Neural crest cell (in vitro differentiated cells): ENCODE data around the gene LRRN2. TPM values are rescaled to one million over a fixed set of nuclear protein-coding genes. Genes with fewer than 3 reads are reported as not detected.

Source experiments
- DNase-seq: peaks from one replicate; pipeline ENCODE4 v3.0.0; 2021; ENCODE audit warnings: low read depth, mixed read lengths, low spot score
- H3K27ac Mint-ChIP-seq: one replicate; pipeline ENCODE4 v1.8.0; 2021; ENCODE audit warnings: mild to moderate bottlenecking, mixed read lengths; ENCODE audit not compliant: unreplicated experiment
- H3K27me3 Mint-ChIP-seq: 2 replicates; pipeline ENCODE4 v1.8.0; 2021; ENCODE audit warnings: low read depth, mild to moderate bottlenecking, mixed read lengths
- H3K36me3 Mint-ChIP-seq: 2 replicates; pipeline ENCODE4 v1.8.0; 2021; ENCODE audit warnings: low read depth, mild to moderate bottlenecking, mixed read lengths
- H3K4me1 Mint-ChIP-seq: 2 replicates; pipeline ENCODE4 v1.8.0; 2021; ENCODE audit warnings: mixed read lengths
- H3K4me3 Mint-ChIP-seq: one replicate; pipeline ENCODE4 v1.8.0; 2021; ENCODE audit warnings: mild to moderate bottlenecking, mixed read lengths
- H3K9me3 Mint-ChIP-seq: 2 replicates; pipeline ENCODE4 v1.8.0; 2021; ENCODE audit warnings: mixed read lengths
- CTCF ChIP-seq: fragments of 200-600 bp; sonication (generic); conservative IDR thresholded peaks from 2 replicates; pipeline ENCODE4 v1.5.0; 2021; ENCODE audit warnings: antibody characterized with exemption, mild to moderate bottlenecking
- total RNA-seq: library from RNA; stranded (reverse); gene quantifications from 2 replicates; pipeline ENCODE4 v1.2.1, GENCODE V29; 2021

LRRN2 gene
- total RNA-seq, 1 donor from 2014 or later: 5.0 TPM

GRCh38 chr1:204648576-204648975, 37.0 kb downstream of the LRRN2 start:
- Mint-ChIP-seq H3K27ac (no peak overlapping the region), H3K27me3 (peaks cover 30% of the 10 kb centered on the region), H3K4me3 (no peak overlapping the region), H3K4me1 (peaks cover 17% of the 10 kb centered on the region), H3K9me3 (no peaks in the 10 kb centered on the region), H3K36me3 (no peaks in the 10 kb centered on the region)
- no peak for TF ChIP-seq CTCF
- DNase-seq: no peak

- no peak for TF ChIP-seq CTCF
- H3K27ac Mint-ChIP-seq: no peak overlapping the region
- peaks cover 19% of the 10 kb centered on the region for H3K4me1 Mint-ChIP-seq
- no peak overlapping the region for H3K4me3 Mint-ChIP-seq
- H3K9me3 Mint-ChIP-seq: no peaks in the 10 kb centered on the region
- no peak for DNase-seq
- H3K27me3 Mint-ChIP-seq: peaks cover 25% of the 10 kb centered on the region
- H3K36me3 Mint-ChIP-seq: no peaks in the 10 kb centered on the region
Observed at GRCh38 chr1:204647805-204648153, 37.8 kb downstream of the LRRN2 start.

GRCh38 chr1:204647114-204647804, 38.3 kb downstream of the LRRN2 start:
- Mint-ChIP-seq H3K36me3 (no peaks in the 10 kb centered on the region), H3K9me3 (no peaks in the 10 kb centered on the region), H3K4me3 (no peak overlapping the region), H3K4me1 (peaks cover 20% of the 10 kb centered on the region), H3K27me3 (peaks cover 21% of the 10 kb centered on the region), H3K27ac (peak overlapping the region; percentile 69)
- no peak for TF ChIP-seq CTCF
- DNase-seq: peak; percentile 23

- no peak for TF ChIP-seq CTCF
- no peak overlapping the region for H3K4me3 Mint-ChIP-seq
- DNase-seq: no peak
Observed at GRCh38 chr1:204645666-204646065, 39.9 kb downstream of the LRRN2 start.

DNA sequence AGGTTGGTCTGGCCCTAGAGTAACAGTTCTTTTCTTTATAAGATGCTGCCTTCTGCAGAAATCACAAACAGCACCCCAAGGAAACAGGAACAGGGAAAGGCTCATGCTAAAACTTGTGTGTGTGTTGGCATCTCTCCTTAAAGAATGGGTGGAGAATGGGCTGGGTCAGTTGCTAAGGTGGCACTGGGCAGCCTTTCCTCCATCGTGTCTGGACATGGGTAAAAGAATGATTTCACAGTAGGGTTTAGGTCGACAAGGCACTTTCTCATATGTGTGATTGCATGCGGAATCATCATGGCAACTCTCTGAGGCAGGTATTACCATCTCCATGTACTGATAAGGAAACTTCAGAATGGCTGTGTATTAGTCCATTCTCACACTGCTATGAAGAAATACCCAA, 40.3 kb downstream of the LRRN2 start:
- Mint-ChIP-seq H3K36me3 (no peaks in the 10 kb centered on the region), H3K4me3 (no peak overlapping the region), H3K27ac (no peak overlapping the region), H3K9me3 (no peaks in the 10 kb centered on the region), H3K4me1 (peaks cover 31% of the 10 kb centered on the region), H3K27me3 (peaks cover 3% of the 10 kb centered on the region)
- TF ChIP-seq CTCF: no peak
- no peak for DNase-seq

More at GRCh38 chr1:204645666-204646065, 39.9 kb downstream of the LRRN2 start:
- H3K9me3 Mint-ChIP-seq: no peaks in the 10 kb centered on the region
- H3K27ac Mint-ChIP-seq: no peak overlapping the region
- peaks cover 27% of the 10 kb centered on the region for H3K4me1 Mint-ChIP-seq
- peaks cover 5% of the 10 kb centered on the region for H3K27me3 Mint-ChIP-seq
- no peaks in the 10 kb centered on the region for H3K36me3 Mint-ChIP-seq
